K562 (cell line): ENCODE measurements around the gene USP1. TPM values are rescaled to one million over a fixed set of nuclear protein-coding genes. Genes with fewer than 3 reads are reported as not detected.

ENCODE experiments used
- ATAC-seq: fragments of 200-7000 bp; cut with Tn5 transposase; 3 replicates; pipeline ENCODE4 v1.9.1; 2020; ENCODE audit warnings: moderate library complexity
- BruUV-seq: library from RNA; stranded (reverse); fragments of 400-500 nt; replicated peaks from 2 replicates; lab custom pipeline; 2021; lab: Mats Ljungman, UMichigan
- CTCF ChIA-PET: fragments of 300-600 bp; formaldehyde crosslinking; extraction: SDS; loops from one replicate; lab custom pipeline; 2021; ENCODE audit warnings: low intra/inter-chr PET ratio; lab: Yijun Ruan, JAX
- POLR2A ChIA-PET: fragments of 300-600, 350-650 bp; sonication (Branson Sonifier 250); formaldehyde crosslinking; extraction: SDS; loops from one replicate; lab custom pipeline; 2021; ENCODE audit warnings: antibody characterized with exemption, inconsistent platforms; lab: Yijun Ruan, JAX
- DNase-seq, 4 experiments: peaks; one replicate each; pipeline versions ENCODE4 v3.0.0 to v3.0.0-alpha.2; 2011 to 2018; ENCODE audit warnings: low spot score in 3 of 4, mixed read lengths in 3 of 4; ENCODE audit errors: extremely low read depth in 1 of 4
- FAIRE-seq: peaks from 2 replicates; lab custom pipeline; 2011; peaks lifted over from hg19 to GRCh38; lab: Jason Lieb, UNC
- H2AFZ ChIP-seq: 2 replicates; pipeline ENCODE4 v1.6.0; 2011; ENCODE audit warnings: low read depth, low read length, control low read depth, inconsistent platforms
- H3K27ac ChIP-seq: fragments of 200-600 bp; 3 replicates; pipeline ENCODE4 v1.8.0; 2011; ENCODE audit warnings: low read depth, mild to moderate bottlenecking, control low read depth, inconsistent platforms, low read length, moderate library complexity, mixed read lengths; ENCODE audit errors: extremely low read depth
- H3K27me3 ChIP-seq, 2 experiments: fragments of 300-600 bp in 1 of 2; 2 replicates in 1 of 2; 3 replicates in 1 of 2; pipeline versions ENCODE4 v1.6.0 to v1.8.0; 2011; ENCODE audit warnings: inconsistent platforms in 2 of 2, low read length in 2 of 2, mild to moderate bottlenecking in 1 of 2, mixed read lengths in 1 of 2, moderate library complexity in 1 of 2; ENCODE audit not compliant: control insufficient read depth in 2 of 2, insufficient read depth in 2 of 2
- H3K36me3 ChIP-seq: fragments of 300-600 bp; 3 replicates; pipeline ENCODE4 v1.8.0; 2011; ENCODE audit warnings: mild to moderate bottlenecking, low read length, inconsistent platforms; ENCODE audit not compliant: control insufficient read depth, insufficient read depth
- H3K4me1 ChIP-seq, 2 experiments: fragments of 200-600 bp in 1 of 2; replicated peaks in 1 of 2; 2 replicates in 1 of 2; 3 replicates in 1 of 2; pipeline versions ENCODE4 v1.5.1 to v1.8.0; 2011; ENCODE audit warnings: inconsistent platforms in 2 of 2, low read length in 2 of 2, mild to moderate bottlenecking in 1 of 2, mixed read lengths in 1 of 2, moderate library complexity in 1 of 2; ENCODE audit not compliant: control insufficient read depth in 2 of 2, insufficient read depth in 2 of 2
- H3K4me2 ChIP-seq: 2 replicates; pipeline ENCODE4 v1.6.1; 2011; ENCODE audit warnings: low read length, control low read depth, inconsistent platforms, mixed read lengths; ENCODE audit not compliant: insufficient read depth
- H3K4me3 ChIP-seq: fragments of 200-600 bp; sonication (generic), shearing (Covaris generic); 2 replicates; pipeline ENCODE4 v1.5.1; 2016; ENCODE audit warnings: control low read depth, inconsistent platforms
- H3K79me2 ChIP-seq: fragments of 200-600 bp; 3 replicates; pipeline ENCODE4 v1.8.0; 2011; ENCODE audit warnings: low read length, inconsistent platforms; ENCODE audit not compliant: control insufficient read depth, insufficient read depth
- H3K9ac ChIP-seq, 2 experiments: 2 replicates each; pipeline versions ENCODE4 v1.6.0 to v1.6.1; 2011; ENCODE audit warnings: low read depth in 2 of 2, low read length in 2 of 2, control low read depth in 1 of 2, inconsistent platforms in 1 of 2, mild to moderate bottlenecking in 1 of 2, mixed read lengths in 1 of 2; ENCODE audit not compliant: insufficient read depth in 1 of 2
- H3K9me1 ChIP-seq: one replicate; pipeline ENCODE4 v1.6.0; 2011; ENCODE audit warnings: inconsistent platforms, mild to moderate bottlenecking, low read length, moderate library complexity; ENCODE audit not compliant: control insufficient read depth, insufficient read depth
- H3K9me3 ChIP-seq: replicated peaks from 2 replicates; pipeline ENCODE4 v1.5.1; 2011; ENCODE audit warnings: low read depth, low read length, inconsistent platforms; ENCODE audit not compliant: control insufficient read depth, insufficient read depth
- H4K20me1 ChIP-seq: replicated peaks from 2 replicates; pipeline ENCODE4 v1.6.1; 2011; ENCODE audit warnings: low read length, inconsistent platforms, mixed read lengths; ENCODE audit not compliant: control insufficient read depth, insufficient read depth
- CEBPB ChIP-seq: fragments of 450-650 bp; IDR thresholded peaks from 2 replicates; pipeline ENCODE4 v1.6.1; 2016; ENCODE audit warnings: missing genetic modification characterization, missing compliant biosample characterization
- CEBPG ChIP-seq, 3 experiments: fragments of 200-800 bp in 1 of 3; sonication (Bioruptor generic) in 1 of 3; sonication (generic) in 1 of 3; formaldehyde crosslinking in 1 of 3; IDR thresholded peaks in 2 of 3; conservative IDR thresholded peaks in 1 of 3; 2 replicates each; pipeline versions ENCODE4 v1.6.1 to v1.8.0; 2016 to 2022; ENCODE audit warnings: missing compliant biosample characterization in 2 of 3, missing genetic modification characterization in 2 of 3, mild to moderate bottlenecking in 1 of 3, missing genetic modification reagents in 1 of 3
- GATA2 ChIP-seq: sonication (generic); formaldehyde crosslinking; IDR thresholded peaks from 2 replicates; pipeline ENCODE4 v1.4.0; 2020; ENCODE audit warnings: mild to moderate bottlenecking, missing genetic modification reagents
- KDM1A ChIP-seq, 2 experiments: fragments of 450-650 bp; IDR thresholded peaks; 2 replicates each; pipeline ENCODE4 v1.6.1; 2016; ENCODE audit warnings: mild to moderate bottlenecking in 2 of 2
- MEF2A ChIP-seq: IDR thresholded peaks from 2 replicates; pipeline ENCODE4 v1.6.1; 2011; ENCODE audit warnings: low read depth, mild to moderate bottlenecking, low read length, moderate library complexity; ENCODE audit not compliant: control insufficient read depth
- NCOA4 ChIP-seq: fragments of 450-650 bp; IDR thresholded peaks from 2 replicates; pipeline ENCODE4 v1.6.1; 2018; ENCODE audit warnings: mild to moderate bottlenecking; ENCODE audit not compliant: partially characterized antibody
- NR2C1 ChIP-seq, 2 experiments: fragments of 450-650 bp; IDR thresholded peaks; 2 replicates each; pipeline ENCODE4 v1.6.1; 2017; ENCODE audit warnings: mild to moderate bottlenecking in 2 of 2, antibody characterized with exemption in 1 of 2, inconsistent platforms in 1 of 2, missing compliant biosample characterization in 1 of 2, missing genetic modification characterization in 1 of 2
- STAT5A ChIP-seq: IDR thresholded peaks from 2 replicates; pipeline ENCODE4 v1.6.1; 2012; ENCODE audit warnings: low read length, inconsistent platforms, borderline replicate concordance
- TCF3 ChIP-seq: sonication (generic); formaldehyde crosslinking; IDR thresholded peaks from 2 replicates; pipeline ENCODE4 v1.4.0; 2020; ENCODE audit warnings: mild to moderate bottlenecking, missing genetic modification reagents
- WGBS: fragments of 100-300 bp; shearing (Covaris generic); methylation state at CpG from one replicate; pipeline ENCODE4 v1.1.6; 2016; ENCODE audit warnings: low coverage, mixed read lengths; ENCODE audit not compliant: insufficient coverage; ENCODE audit errors: missing lambda C conversion rate; 5-methylcytosine and 5-hydroxymethylcytosine counted together
- in situ Hi-C: fragments of 300-500 bp; cut with MboI; formaldehyde crosslinking; loops from 4 replicates; pipeline ENCODE4 v1.15.0; 2018; ENCODE audit warnings: inconsistent platforms, mixed read lengths
- intact Hi-C: fragments of 100-400 bp; cut with micrococcal nuclease; formaldehyde crosslinking; loops from 2 replicates; pipeline ENCODE4 v1.14.2; 2022
- polyA plus RNA-seq, 8 experiments: library from polyadenylated mRNA; depleted of rRNA in 4 of 8; stranded (reverse) in 5 of 8; unstranded in 3 of 8; fragments of >200 nt; fragmentation: Nextera tagmentation in 2 of 8; fragmentation: Illumina TruSeq in 1 of 8; extraction: Ambion mirVana in 2 of 8; extraction: Trizol in 1 of 8; gene quantifications; 2 replicates each; pipeline versions ENCODE4 v1.2.1 to v1.2.3, GENCODE V29; 2011 to 2014; ENCODE audit warnings: inconsistent platforms in 1 of 8, missing spikeins in 1 of 8
- total RNA-seq, 7 experiments: library from RNA; depleted of rRNA in 6 of 7; stranded (reverse); fragments of >200 nt in 6 of 7; fragmentation: Illumina TruSeq in 2 of 7; extraction: Trizol in 2 of 7; gene quantifications; 2 replicates each; pipeline versions ENCODE4 v1.2.1 to v1.2.3, GENCODE V29; 2011 to 2021; ENCODE audit warnings: low replicate concordance in 1 of 7
- TF ChIP-seq, protein P1 (sequence below): fragments of 250-450 bp; sonication (Bioruptor Pico); IDR thresholded peaks from 2 replicates; pipeline ENCODE4 v1.4.0; 2020; ENCODE audit warnings: mild to moderate bottlenecking, moderate library complexity, borderline replicate concordance
- TF ChIP-seq, protein P2 (sequence below): fragments of 450-650 bp; IDR thresholded peaks from 2 replicates; pipeline ENCODE4 v1.6.1; 2018; ENCODE audit not compliant: partially characterized antibody
- TF ChIP-seq, protein P3 (sequence below), 2 experiments: fragments of 450-650 bp in 1 of 2; sonication (generic) in 1 of 2; formaldehyde crosslinking in 1 of 2; IDR thresholded peaks in 1 of 2; conservative IDR thresholded peaks in 1 of 2; 2 replicates each; pipeline versions ENCODE4 v1.6.1 to v1.8.1; 2016 to 2023; ENCODE audit warnings: mild to moderate bottlenecking in 2 of 2, moderate library complexity in 2 of 2, inconsistent platforms in 1 of 2, missing genetic modification reagents in 1 of 2

Gene USP1
- total and polyA plus RNA-seq, 9 of the 15 experiments (the other 6 are each of a cell fraction or from before 2014, with no cell fraction given): 27.3 to 87.9 (median 51.7) TPM

DNA sequence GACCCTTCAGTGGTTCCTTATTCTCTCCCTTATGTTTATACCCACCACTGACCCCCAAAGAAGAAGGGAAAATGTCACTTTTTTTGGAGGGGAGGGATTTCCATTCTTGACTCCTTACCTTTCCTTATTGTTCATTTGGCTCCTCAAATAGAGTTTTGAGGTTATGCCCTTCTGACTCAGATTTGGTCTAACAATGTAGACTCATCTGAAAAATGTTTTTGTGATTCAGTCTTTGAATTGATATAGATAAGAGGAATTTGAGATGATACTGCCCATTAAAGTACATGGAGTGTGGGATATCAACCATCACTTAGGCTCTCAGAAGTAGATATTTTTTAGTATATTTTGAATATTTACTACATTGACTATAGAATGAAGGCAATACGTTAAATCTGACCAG is 16.1 kb downstream of the USP1 start (continued):
- TF ChIP-seq, protein P1, sequence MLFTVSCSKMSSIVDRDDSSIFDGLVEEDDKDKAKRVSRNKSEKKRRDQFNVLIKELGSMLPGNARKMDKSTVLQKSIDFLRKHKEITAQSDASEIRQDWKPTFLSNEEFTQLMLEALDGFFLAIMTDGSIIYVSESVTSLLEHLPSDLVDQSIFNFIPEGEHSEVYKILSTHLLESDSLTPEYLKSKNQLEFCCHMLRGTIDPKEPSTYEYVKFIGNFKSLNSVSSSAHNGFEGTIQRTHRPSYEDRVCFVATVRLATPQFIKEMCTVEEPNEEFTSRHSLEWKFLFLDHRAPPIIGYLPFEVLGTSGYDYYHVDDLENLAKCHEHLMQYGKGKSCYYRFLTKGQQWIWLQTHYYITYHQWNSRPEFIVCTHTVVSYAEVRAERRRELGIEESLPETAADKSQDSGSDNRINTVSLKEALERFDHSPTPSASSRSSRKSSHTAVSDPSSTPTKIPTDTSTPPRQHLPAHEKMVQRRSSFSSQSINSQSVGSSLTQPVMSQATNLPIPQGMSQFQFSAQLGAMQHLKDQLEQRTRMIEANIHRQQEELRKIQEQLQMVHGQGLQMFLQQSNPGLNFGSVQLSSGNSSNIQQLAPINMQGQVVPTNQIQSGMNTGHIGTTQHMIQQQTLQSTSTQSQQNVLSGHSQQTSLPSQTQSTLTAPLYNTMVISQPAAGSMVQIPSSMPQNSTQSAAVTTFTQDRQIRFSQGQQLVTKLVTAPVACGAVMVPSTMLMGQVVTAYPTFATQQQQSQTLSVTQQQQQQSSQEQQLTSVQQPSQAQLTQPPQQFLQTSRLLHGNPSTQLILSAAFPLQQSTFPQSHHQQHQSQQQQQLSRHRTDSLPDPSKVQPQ (CRISPR knock-in tag): no peak
- TF ChIP-seq NR2C1 (IDR thresholded peaks at IDR 0.05): no peak
- no peak for TF ChIP-seq NR2C1 (tag; IDR thresholded peaks at IDR 0.05)
- TF ChIP-seq STAT5A: no peak

GRCh38 chr1:62457955-62458354 is 21.1 kb downstream of the USP1 start:
- WGBS: 45% methylated on average over 7 of the region's 7 CpGs
- 0 out of 2 replicates have a peak, but pooled peaks have one; percentile 18 for TF ChIP-seq CEBPB (tag)
- no peak for TF ChIP-seq NCOA4
- TF ChIP-seq TCF3 (CRISPR knock-in tag): no peak
- TF ChIP-seq, protein P2, sequence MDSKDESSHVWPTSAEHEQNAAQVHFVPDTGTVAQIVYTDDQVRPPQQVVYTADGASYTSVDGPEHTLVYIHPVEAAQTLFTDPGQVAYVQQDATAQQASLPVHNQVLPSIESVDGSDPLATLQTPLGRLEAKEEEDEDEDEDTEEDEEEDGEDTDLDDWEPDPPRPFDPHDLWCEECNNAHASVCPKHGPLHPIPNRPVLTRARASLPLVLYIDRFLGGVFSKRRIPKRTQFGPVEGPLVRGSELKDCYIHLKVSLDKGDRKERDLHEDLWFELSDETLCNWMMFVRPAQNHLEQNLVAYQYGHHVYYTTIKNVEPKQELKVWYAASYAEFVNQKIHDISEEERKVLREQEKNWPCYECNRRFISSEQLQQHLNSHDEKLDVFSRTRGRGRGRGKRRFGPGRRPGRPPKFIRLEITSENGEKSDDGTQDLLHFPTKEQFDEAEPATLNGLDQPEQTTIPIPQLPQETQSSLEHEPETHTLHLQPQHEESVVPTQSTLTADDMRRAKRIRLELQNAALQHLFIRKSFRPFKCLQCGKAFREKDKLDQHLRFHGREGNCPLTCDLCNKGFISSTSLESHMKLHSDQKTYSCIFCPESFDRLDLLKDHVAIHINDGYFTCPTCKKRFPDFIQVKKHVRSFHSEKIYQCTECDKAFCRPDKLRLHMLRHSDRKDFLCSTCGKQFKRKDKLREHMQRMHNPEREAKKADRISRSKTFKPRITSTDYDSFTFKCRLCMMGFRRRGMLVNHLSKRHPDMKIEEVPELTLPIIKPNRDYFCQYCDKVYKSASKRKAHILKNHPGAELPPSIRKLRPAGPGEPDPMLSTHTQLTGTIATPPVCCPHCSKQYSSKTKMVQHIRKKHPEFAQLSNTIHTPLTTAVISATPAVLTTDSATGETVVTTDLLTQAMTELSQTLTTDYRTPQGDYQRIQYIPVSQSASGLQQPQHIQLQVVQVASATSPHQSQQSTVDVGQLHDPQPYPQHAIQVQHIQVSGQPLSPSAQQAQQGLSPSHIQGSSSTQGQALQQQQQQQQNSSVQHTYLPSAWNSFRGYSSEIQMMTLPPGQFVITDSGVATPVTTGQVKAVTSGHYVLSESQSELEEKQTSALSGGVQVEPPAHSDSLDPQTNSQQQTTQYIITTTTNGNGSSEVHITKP: peak; percentile 21
- no peak for TF ChIP-seq MEF2A
- TF ChIP-seq GATA2 (CRISPR knock-in tag): no peak
- TF ChIP-seq CEBPG (CRISPR knock-in tag; IDR thresholded peaks at IDR 0.05): 0 out of 2 replicates have a peak, but pooled peaks have one; percentile 29
- peak in 1 of 2 experiments; percentile 39; a peak in 2 of 4 replicates for TF ChIP-seq CEBPG (tag; conservative IDR thresholded peaks at IDR 0.05 in 1 of 2, IDR thresholded peaks at IDR 0.05 in 1 of 2)
- TF ChIP-seq KDM1A (IDR thresholded peaks at IDR 0.05): 0 out of 4 replicates have a peak, but pooled peaks of 1 of the 2 experiments have one; percentile 26
- TF ChIP-seq, protein P3, sequence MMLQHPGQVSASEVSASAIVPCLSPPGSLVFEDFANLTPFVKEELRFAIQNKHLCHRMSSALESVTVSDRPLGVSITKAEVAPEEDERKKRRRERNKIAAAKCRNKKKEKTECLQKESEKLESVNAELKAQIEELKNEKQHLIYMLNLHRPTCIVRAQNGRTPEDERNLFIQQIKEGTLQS (IDR thresholded peaks at IDR 0.05): peak; percentile 63
- TF ChIP-seq, protein P3 (CRISPR knock-in tag; conservative IDR thresholded peaks at IDR 0.05): no peak
- no peaks in the 10 kb centered on the region for H3K4me1 ChIP-seq
- no peaks in the 10 kb centered on the region; the same call in 1 of the 2 replicates for H4K20me1 ChIP-seq
- H3K9me1 ChIP-seq: no peaks in the 10 kb centered on the region
- intact Hi-C loops (no loop called here), in situ Hi-C loops (no loop called here)
- FAIRE-seq (no peak), DNase-seq (no peak), ATAC-seq (peak; percentile 50)
- no peak overlapping the region for H2AFZ ChIP-seq
- POLR2A ChIA-PET: interaction anchor here (0.6 to 1.7 kb wide), 4 partner anchors 9 to 1503 kb away, joined by 3 to 7 read pairs (median 4); no protein-coding TSS in a partner anchor
- no peaks in the 10 kb centered on the region for H3K27me3 ChIP-seq
- no peaks in the 10 kb centered on the region for H3K79me2 ChIP-seq
- no peaks in the 10 kb centered on the region for H3K9me3 ChIP-seq
- no peak overlapping the region for H3K27ac ChIP-seq
- no TSS peak for BruUV-seq
- no peak overlapping the region for H3K4me3 ChIP-seq
- H3K36me3 ChIP-seq: peaks cover 19% of the 10 kb centered on the region; the same call in 2 of the 3 replicates
- CTCF ChIA-PET: no interaction called here
- no peak overlapping the region for H3K4me2 ChIP-seq
- H3K9ac ChIP-seq: no peak overlapping the region
